ENCODE results near the gene PABPN1L. TPM values are rescaled to one million over a fixed set of nuclear protein-coding genes. Genes with fewer than 3 reads are reported as not detected.

PABPN1L gene
- total and polyA plus RNA-seq, 9 of the 15 experiments (the other 6 are each of a cell fraction or from before 2014, with no cell fraction given) = 0.11 to 0.32 TPM; not detected in 7

DNA sequence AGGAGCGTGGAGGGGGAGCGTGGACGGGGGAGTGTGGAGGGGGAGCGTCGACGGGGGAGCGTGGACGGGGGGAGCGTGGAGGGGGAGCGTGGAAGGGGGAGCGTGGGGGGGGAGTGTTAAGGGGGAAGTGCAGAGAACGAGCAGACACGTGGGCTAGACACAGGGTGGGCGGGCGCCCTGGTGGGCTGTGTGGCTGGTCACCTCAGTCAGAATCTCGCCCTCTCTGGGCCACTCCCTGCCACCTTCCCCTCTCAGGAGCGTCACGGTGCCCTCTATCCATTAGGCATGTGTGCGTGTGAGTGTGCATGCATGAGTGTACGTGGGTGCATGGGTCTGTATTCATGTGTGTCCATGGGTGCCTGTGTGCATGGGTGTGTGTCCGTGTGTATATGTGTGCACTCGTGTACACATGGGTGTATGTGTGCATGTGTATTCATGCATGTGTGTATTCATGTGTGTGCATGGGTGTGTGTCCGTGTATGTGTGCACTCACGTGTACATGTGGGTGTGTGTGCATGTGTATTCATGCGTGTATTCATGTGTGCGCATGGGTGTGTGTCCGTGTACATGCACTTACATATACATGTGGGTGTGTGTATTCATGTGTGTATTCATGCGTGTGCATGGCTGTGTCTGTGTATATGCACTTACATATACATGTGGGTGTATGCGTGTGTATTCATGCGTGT lies 49.3 kb upstream of the PABPN1L start (continued):
- TF ChIP-seq, protein P1, sequence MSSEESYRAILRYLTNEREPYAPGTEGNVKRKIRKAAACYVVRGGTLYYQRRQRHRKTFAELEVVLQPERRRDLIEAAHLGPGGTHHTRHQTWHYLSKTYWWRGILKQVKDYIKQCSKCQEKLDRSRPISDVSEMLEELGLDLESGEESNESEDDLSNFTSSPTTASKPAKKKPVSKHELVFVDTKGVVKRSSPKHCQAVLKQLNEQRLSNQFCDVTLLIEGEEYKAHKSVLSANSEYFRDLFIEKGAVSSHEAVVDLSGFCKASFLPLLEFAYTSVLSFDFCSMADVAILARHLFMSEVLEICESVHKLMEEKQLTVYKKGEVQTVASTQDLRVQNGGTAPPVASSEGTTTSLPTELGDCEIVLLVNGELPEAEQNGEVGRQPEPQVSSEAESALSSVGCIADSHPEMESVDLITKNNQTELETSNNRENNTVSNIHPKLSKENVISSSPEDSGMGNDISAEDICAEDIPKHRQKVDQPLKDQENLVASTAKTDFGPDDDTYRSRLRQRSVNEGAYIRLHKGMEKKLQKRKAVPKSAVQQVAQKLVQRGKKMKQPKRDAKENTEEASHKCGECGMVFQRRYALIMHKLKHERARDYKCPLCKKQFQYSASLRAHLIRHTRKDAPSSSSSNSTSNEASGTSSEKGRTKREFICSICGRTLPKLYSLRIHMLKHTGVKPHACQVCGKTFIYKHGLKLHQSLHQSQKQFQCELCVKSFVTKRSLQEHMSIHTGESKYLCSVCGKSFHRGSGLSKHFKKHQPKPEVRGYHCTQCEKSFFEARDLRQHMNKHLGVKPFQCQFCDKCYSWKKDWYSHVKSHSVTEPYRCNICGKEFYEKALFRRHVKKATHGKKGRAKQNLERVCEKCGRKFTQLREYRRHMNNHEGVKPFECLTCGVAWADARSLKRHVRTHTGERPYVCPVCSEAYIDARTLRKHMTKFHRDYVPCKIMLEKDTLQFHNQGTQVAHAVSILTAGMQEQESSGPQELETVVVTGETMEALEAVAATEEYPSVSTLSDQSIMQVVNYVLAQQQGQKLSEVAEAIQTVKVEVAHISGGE (CRISPR knock-in tag; IDR thresholded peaks at IDR 0.05) = no peak
- TF ChIP-seq MTA3 (IDR thresholded peaks at IDR 0.05; ENCODE audit: borderline replicate concordance) (no peak), IRF2 (CRISPR knock-in tag; IDR thresholded peaks at IDR 0.05) (0 out of 2 replicates have a peak, but pooled peaks have one; percentile 46), GATAD2A (IDR thresholded peaks at IDR 0.05) (no peak), ZNF695 (CRISPR knock-in tag; IDR thresholded peaks at IDR 0.05) (no peak), ZNF274 (IDR thresholded peaks at IDR 0.05; ENCODE audit: borderline replicate concordance, low read depth, low read length) (no peak), RBM17 (IDR thresholded peaks at IDR 0.05; ENCODE audit: borderline replicate concordance, low read depth, low read length) (no peak), EZH2 (IDR thresholded peaks at IDR 0.05; ENCODE audit: borderline replicate concordance, low read depth, low read length) (no peak), ZNF41 (CRISPR knock-in tag; conservative IDR thresholded peaks at IDR 0.05) (no peak), IFI16 (CRISPR knock-in tag; IDR thresholded peaks at IDR 0.05) (no peak), KDM4B (IDR thresholded peaks at IDR 0.05; ENCODE audit: borderline replicate concordance in 2 of 2, low read depth in 1 of 2) (no peak), RUNX1 (IDR thresholded peaks at IDR 0.05; ENCODE audit: low read depth) (no peak), ZZZ3 (IDR thresholded peaks at IDR 0.05) (no peak), ZNF280B (CRISPR knock-in tag; IDR thresholded peaks at IDR 0.05) (no peak), KLF10 (CRISPR knock-in tag; IDR thresholded peaks at IDR 0.05) (no peak), ZNF707 (CRISPR knock-in tag; conservative IDR thresholded peaks at IDR 0.05) (no peak), MTF1 (CRISPR knock-in tag; IDR thresholded peaks at IDR 0.05; ENCODE audit: borderline replicate concordance) (no peak), FOXJ3 (CRISPR knock-in tag; IDR thresholded peaks at IDR 0.05) (no peak), SUPT5H (IDR thresholded peaks at IDR 0.05) (0 out of 2 replicates have a peak, but pooled peaks have one; percentile 60), ZKSCAN1 (IDR thresholded peaks at IDR 0.05; ENCODE audit: low read depth, low read length) (no peak), ZNF431 (CRISPR knock-in tag; IDR thresholded peaks at IDR 0.05) (no peak), POLR2AphosphoS2 (IDR thresholded peaks at IDR 0.05; ENCODE audit: low read length) (0 out of 2 replicates have a peak, but pooled peaks have one; percentile 48), HNRNPLL (IDR thresholded peaks at IDR 0.05; ENCODE audit: low read depth, low read length, poor library complexity, severe bottlenecking) (peak; percentile 46), ARID2 (IDR thresholded peaks at IDR 0.05) (0 out of 2 replicates have a peak, but pooled peaks have one; percentile 43)

All from K562 (cell line).